Suprapubic skin (tissue), 4 donors: Measurements from ENCODE around the gene LRRC45. TPM values are rescaled to one million over a fixed set of nuclear protein-coding genes. Genes with fewer than 3 reads are reported as not detected.
A peak's percentile ranks its signal among the peaks of the same experiment; 100 is the strongest.

ENCODE experiments used
- DNase-seq, 2 donors: peaks; one replicate each; pipeline ENCODE4 v3.0.0-alpha.2; 2019; ENCODE audit warnings: low spot score in 2 of 2
- H3K27ac ChIP-seq: fragments of 200-600 bp; sonication (generic); one replicate; pipeline ENCODE4 v1.5.1; 2019
- H3K27me3 ChIP-seq: fragments of 200-600 bp; sonication (generic); one replicate; pipeline ENCODE4 v1.5.1; 2019
- H3K36me3 ChIP-seq: fragments of 200-600 bp; sonication (generic); one replicate; pipeline ENCODE4 v1.5.1; 2019
- H3K4me1 ChIP-seq: fragments of 200-600 bp; sonication (generic); one replicate; pipeline ENCODE4 v1.5.1; 2019
- H3K4me3 ChIP-seq: fragments of 200-600 bp; sonication (generic); one replicate; pipeline ENCODE4 v1.5.1; 2019; ENCODE audit warnings: mild to moderate bottlenecking
- H3K9me3 ChIP-seq: fragments of 200-600 bp; sonication (generic); one replicate; pipeline ENCODE4 v1.5.1; 2019
- EP300 ChIP-seq: sonication (generic); formaldehyde crosslinking; IDR thresholded peaks from one replicate; pipeline ENCODE4 v1.6.1; 2017; ENCODE audit warnings: antibody characterized with exemption
- POLR2A ChIP-seq, 2 donors: fragments of 450-650 bp; IDR thresholded peaks; one replicate each; pipeline ENCODE4 v1.6.1; 2017; ENCODE audit warnings: antibody characterized with exemption in 2 of 2, mild to moderate bottlenecking in 2 of 2, moderate library complexity in 2 of 2
- POLR2AphosphoS5 ChIP-seq, 3 donors: sonication (generic); formaldehyde crosslinking; IDR thresholded peaks; one replicate each; pipeline ENCODE4 v1.6.1; 2017; ENCODE audit warnings: antibody characterized with exemption in 3 of 3
- WGBS: methylation state at CpG from one replicate; pipeline ENCODE4 v1.1.5; 2018; 5-methylcytosine and 5-hydroxymethylcytosine counted together
- total RNA-seq, 4 donors: library from RNA; depleted of rRNA; stranded (reverse); fragments of >200 nt; gene quantifications; one replicate each; pipeline ENCODE4 v1.1.0, GENCODE V29; 2016
- TF ChIP-seq, protein P1 (sequence below), 2 donors: fragments of 200-600 bp in 1 of 2; fragments of 450-650 bp in 1 of 2; sonication (generic) in 1 of 2; IDR thresholded peaks; one replicate each; pipeline ENCODE4 v1.5.1; 2016 to 2019; ENCODE audit warnings: antibody characterized with exemption in 2 of 2, mild to moderate bottlenecking in 1 of 2, moderate library complexity in 1 of 2

Gene LRRC45
- total RNA-seq, 4 donors from 2014 or later: 14.1 to 18.7 (median 15.4) TPM

DNA sequence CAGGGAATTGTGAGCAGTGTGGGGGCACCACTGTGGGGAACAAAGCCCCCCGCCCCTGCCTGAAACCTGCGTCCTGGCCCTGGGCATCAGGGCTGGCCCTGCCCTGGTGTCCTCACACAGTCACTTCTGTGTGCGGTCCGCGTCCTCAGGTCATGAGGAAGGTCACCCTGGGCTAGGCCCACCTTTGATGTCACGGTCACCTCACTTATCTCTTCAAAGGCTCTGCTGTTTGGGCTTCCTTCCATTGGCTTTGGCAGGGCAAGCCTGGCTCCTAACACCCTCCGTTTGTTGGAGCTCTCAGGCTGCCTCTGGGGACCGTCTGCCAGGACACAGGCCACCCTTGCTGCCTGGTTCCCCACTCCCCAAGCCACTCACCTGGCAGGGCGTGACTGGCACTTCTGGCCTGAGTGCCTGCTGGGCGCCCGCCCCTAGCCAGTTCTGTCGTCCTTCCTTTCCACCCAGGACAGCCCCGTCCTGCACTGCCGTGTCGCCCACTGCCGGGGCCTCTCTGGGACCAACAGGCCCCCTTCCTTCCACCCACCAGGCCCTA lies 9.3 kb upstream of the LRRC45 start:
- Histone ChIP-seq H3K9me3 (no peaks in the 10 kb centered on the region), H3K4me3 (no peak overlapping the region), H3K27ac (no peak overlapping the region), H3K27me3 (no peaks in the 10 kb centered on the region), H3K36me3 (peaks cover 22% of the 10 kb centered on the region), H3K4me1 (peaks cover 26% of the 10 kb centered on the region)
- TF ChIP-seq POLR2AphosphoS5 (IDR thresholded peaks at IDR 0.05): no peak
- no peak for TF ChIP-seq EP300
- TF ChIP-seq, protein P1, sequence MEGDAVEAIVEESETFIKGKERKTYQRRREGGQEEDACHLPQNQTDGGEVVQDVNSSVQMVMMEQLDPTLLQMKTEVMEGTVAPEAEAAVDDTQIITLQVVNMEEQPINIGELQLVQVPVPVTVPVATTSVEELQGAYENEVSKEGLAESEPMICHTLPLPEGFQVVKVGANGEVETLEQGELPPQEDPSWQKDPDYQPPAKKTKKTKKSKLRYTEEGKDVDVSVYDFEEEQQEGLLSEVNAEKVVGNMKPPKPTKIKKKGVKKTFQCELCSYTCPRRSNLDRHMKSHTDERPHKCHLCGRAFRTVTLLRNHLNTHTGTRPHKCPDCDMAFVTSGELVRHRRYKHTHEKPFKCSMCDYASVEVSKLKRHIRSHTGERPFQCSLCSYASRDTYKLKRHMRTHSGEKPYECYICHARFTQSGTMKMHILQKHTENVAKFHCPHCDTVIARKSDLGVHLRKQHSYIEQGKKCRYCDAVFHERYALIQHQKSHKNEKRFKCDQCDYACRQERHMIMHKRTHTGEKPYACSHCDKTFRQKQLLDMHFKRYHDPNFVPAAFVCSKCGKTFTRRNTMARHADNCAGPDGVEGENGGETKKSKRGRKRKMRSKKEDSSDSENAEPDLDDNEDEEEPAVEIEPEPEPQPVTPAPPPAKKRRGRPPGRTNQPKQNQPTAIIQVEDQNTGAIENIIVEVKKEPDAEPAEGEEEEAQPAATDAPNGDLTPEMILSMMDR (IDR thresholded peaks at IDR 0.05): no peak
- TF ChIP-seq POLR2A (IDR thresholded peaks at IDR 0.05): no peak
- WGBS: 78% methylated on average over 14 of the region's 16 CpGs
- no peak for DNase-seq

DNA sequence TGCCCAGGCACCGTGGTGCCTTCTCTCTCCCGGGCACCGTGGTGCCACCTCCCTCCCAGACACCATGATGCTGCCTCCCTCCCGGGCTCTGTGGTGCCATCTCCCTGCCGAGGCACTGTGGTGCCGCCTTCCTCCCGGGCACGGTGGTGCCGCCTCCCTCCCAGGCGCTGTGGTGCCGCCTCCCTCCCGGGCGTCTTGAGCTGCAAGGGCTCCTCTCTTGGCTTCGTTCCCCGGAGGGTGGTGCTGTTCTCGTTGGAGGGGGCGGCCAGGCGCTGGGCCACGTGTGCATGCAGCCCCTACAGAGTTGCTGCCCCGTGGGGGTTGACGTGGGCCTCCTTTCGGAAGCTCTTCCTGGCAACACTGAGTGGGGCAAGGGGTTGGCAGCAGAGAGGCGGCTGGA lies 8.7 kb upstream of the LRRC45 start:
- no peak for DNase-seq
- H3K4me3 ChIP-seq: no peak overlapping the region
- WGBS: 17% methylated on average over 16 of the region's 23 CpGs
- H3K9me3 ChIP-seq: no peaks in the 10 kb centered on the region
- H3K36me3 ChIP-seq: peaks cover 16% of the 10 kb centered on the region
- TF ChIP-seq EP300: no peak
- TF ChIP-seq, protein P1 (IDR thresholded peaks at IDR 0.05): peak in 1 of 2 donors; percentile 23
- TF ChIP-seq POLR2A (IDR thresholded peaks at IDR 0.05): no peak
- H3K27me3 ChIP-seq: no peaks in the 10 kb centered on the region
- peaks cover 26% of the 10 kb centered on the region for H3K4me1 ChIP-seq
- no peak overlapping the region for H3K27ac ChIP-seq

DNA sequence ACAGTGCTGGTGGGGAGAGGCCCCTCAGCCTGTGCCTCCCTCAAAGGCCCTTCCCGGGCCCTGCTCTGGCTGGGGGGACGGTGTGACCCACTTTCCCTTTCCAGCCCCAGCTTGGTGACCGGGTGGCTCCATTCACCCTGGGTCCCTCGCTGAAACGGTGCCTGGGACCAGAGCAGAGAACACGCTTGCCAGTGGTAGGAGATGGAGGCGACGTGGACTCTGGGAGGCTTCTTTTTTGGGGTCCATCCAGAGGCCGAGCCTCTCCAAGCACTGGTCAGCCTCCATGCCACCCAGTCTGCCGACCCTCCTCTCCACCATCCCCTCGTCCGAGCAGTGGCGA lies 8.2 kb upstream of the LRRC45 start:
- DNase-seq: no peak
- Histone ChIP-seq H3K27me3 (no peaks in the 10 kb centered on the region), H3K27ac (no peak overlapping the region), H3K36me3 (peaks cover 15% of the 10 kb centered on the region), H3K4me3 (no peak overlapping the region), H3K9me3 (no peaks in the 10 kb centered on the region), H3K4me1 (peaks cover 26% of the 10 kb centered on the region)
- WGBS: 70% methylated on average over 3 of the region's 13 CpGs
- TF ChIP-seq POLR2AphosphoS5 (IDR thresholded peaks at IDR 0.05): no peak
- TF ChIP-seq EP300: no peak
- TF ChIP-seq POLR2A (IDR thresholded peaks at IDR 0.05): no peak
- TF ChIP-seq, protein P1 (IDR thresholded peaks at IDR 0.05): no peak

GRCh38 chr17:82015311-82015971 lies 7.7 kb upstream of the LRRC45 start:
- Histone ChIP-seq H3K27me3 (no peaks in the 10 kb centered on the region), H3K36me3 (peaks cover 15% of the 10 kb centered on the region), H3K9me3 (no peaks in the 10 kb centered on the region), H3K27ac (no peak overlapping the region), H3K4me1 (peaks cover 26% of the 10 kb centered on the region), H3K4me3 (no peak overlapping the region)
- 71% methylated on average over 23 of the region's 24 CpGs for WGBS
- TF ChIP-seq EP300 (no peak), POLR2AphosphoS5 (IDR thresholded peaks at IDR 0.05) (no peak), POLR2A (IDR thresholded peaks at IDR 0.05) (no peak)
- TF ChIP-seq, protein P1 (IDR thresholded peaks at IDR 0.05): no peak
- DNase-seq: no peak

DNA sequence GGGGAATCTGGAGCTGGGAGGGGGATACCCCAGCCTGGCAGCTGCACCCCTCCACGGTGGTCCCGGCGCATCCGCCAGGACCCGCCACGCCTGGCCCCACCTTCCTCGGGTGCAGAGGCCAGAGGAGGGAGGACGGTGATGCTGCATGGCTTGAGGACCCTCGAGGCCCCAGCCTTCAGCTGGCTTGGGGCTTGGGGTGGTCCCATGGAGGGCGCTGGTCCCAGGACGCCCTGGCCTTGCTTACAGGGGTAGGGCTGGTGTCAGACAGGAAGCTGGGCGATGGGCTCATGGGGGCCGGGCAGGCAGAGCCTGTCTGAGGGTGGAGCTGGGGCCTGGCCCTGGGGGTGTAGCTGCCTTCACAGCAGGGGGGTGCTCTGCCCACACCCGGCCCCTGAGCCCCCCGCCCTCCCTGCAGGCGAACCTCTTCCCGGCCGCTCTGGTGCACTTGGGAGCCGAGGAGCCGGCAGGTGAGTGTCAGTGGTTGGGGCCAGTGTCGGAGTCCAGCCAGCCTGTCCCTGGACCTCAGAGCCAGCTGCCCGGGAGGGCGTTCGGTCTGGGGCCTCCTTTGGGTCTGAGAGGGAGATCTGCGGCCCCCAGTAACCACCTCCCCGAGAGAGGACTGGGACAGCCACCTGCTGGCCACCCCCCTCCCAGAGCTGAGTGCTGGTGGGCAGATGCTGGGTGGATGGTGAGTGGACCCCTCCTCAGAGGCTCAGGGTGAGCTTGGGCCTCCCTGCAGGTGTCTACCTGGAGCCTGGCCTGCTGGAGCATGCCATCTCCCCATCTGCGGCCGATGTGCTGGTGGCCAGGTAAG lies 6.8 kb upstream of the LRRC45 start:
- WGBS: 67% methylated on average over 7 of the region's 28 CpGs
- Histone ChIP-seq H3K27ac (no peak overlapping the region), H3K9me3 (no peaks in the 10 kb centered on the region), H3K27me3 (no peaks in the 10 kb centered on the region), H3K36me3 (peaks cover 15% of the 10 kb centered on the region), H3K4me1 (peaks cover 31% of the 10 kb centered on the region), H3K4me3 (no peak overlapping the region)
- no peak for DNase-seq
- TF ChIP-seq, protein P1 (IDR thresholded peaks at IDR 0.05): no peak
- no peak for TF ChIP-seq POLR2AphosphoS5 (IDR thresholded peaks at IDR 0.05)
- no peak for TF ChIP-seq POLR2A (IDR thresholded peaks at IDR 0.05)
